ENCODE data around the gene ZNF254.

DNA sequence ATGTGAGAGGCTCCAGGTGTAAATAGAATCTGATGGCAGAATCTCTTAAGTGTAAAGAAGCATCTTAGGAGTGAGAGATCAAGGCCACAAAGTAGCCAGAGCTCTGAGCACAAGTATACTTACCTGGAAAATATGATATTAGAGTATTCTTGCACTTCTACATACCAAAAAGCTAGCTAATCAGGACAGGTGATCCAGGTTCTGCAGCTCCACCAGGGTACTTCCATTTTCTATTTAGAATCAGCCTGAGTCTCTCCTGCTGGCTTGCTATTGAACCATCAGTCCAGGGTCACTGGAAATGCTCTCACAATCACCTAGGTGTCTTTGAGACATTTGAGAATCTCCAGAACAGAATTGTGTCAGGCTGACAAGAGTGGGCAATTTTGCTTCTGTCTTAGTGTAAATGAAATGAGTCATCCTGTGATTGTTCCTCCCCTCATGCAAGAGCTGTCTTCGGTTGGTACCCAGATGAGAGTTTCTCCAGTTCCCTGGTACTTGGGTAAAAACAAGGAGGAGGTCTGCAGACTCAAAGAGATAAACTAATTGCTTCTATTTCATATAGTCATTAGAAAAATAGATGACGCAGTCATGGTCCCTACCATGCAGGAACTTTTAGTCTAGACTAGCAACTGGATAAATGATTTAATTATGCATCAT, 14.6 kb downstream of the ZNF254 start:
- TF ChIP-seq POLR2A (IDR thresholded peaks at IDR 0.05) (no peak), POLR2AphosphoS5 (IDR thresholded peaks at IDR 0.05) (no peak)
- TF ChIP-seq, protein P1, sequence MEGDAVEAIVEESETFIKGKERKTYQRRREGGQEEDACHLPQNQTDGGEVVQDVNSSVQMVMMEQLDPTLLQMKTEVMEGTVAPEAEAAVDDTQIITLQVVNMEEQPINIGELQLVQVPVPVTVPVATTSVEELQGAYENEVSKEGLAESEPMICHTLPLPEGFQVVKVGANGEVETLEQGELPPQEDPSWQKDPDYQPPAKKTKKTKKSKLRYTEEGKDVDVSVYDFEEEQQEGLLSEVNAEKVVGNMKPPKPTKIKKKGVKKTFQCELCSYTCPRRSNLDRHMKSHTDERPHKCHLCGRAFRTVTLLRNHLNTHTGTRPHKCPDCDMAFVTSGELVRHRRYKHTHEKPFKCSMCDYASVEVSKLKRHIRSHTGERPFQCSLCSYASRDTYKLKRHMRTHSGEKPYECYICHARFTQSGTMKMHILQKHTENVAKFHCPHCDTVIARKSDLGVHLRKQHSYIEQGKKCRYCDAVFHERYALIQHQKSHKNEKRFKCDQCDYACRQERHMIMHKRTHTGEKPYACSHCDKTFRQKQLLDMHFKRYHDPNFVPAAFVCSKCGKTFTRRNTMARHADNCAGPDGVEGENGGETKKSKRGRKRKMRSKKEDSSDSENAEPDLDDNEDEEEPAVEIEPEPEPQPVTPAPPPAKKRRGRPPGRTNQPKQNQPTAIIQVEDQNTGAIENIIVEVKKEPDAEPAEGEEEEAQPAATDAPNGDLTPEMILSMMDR (IDR thresholded peaks at IDR 0.05) = no peak
